RPMI7951 (cell line): Measurements from ENCODE around the gene SASS6. TPM values are rescaled to one million over a fixed set of nuclear protein-coding genes. Genes with fewer than 3 reads are reported as not detected.

Source experiments
- DNase-seq: peaks from one replicate; pipeline ENCODE4 v3.0.0-alpha.2; 2012; ENCODE audit warnings: low read depth
- total RNA-seq: library from RNA; depleted of rRNA; stranded (reverse); fragments of >200 nt; shearing (Covaris generic); gene quantifications from 2 replicates; pipeline ENCODE4 v1.2.3, GENCODE V29; 2014; rRNA removed

SASS6 gene, protein sequence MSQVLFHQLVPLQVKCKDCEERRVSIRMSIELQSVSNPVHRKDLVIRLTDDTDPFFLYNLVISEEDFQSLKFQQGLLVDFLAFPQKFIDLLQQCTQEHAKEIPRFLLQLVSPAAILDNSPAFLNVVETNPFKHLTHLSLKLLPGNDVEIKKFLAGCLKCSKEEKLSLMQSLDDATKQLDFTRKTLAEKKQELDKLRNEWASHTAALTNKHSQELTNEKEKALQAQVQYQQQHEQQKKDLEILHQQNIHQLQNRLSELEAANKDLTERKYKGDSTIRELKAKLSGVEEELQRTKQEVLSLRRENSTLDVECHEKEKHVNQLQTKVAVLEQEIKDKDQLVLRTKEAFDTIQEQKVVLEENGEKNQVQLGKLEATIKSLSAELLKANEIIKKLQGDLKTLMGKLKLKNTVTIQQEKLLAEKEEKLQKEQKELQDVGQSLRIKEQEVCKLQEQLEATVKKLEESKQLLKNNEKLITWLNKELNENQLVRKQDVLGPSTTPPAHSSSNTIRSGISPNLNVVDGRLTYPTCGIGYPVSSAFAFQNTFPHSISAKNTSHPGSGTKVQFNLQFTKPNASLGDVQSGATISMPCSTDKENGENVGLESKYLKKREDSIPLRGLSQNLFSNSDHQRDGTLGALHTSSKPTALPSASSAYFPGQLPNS
- 10.9 and 14.7 TPM in 2 replicates for total RNA-seq

DNA sequence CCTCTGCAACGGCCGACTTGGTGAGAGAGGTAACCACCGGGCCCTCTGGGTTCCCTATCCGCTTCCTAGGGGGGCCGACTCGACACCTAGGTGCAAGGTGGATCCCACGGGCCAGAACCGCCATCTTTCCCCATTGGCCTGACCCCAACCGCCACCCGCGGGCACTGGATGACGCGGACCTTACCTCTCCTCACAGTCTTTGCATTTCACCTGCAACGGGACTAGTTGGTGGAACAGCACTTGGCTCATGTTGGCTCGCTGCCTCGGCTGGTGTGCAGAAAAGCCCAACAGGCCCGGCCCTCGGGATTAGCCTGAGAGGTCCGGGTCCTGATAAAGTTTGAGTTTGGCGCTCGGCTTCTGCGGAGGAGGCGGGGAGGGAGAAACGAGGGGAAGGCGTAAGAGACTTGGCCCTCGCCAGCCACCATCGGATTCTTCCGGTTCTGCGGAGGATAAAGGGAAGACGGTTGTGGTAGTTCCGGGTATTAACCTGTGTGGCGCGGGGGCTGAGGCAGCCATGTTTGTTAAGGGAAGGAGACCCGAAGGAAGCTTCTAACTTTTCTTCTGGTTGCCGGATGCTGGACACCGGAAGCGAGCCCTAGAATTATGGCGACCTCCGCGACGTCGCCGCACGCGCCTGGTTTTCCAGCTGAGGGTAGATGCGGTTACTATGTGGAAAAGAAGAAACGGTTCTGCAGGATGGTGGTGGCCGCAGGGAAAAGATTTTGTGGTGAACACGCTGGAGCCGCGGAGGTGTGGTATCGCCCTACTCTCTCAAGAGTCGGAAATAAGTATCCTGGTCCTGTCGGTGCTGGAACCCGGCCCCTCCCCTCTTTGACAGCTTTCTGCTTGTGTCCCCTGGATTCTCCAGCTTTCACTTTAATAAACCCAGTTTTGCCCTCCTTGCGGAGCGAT lies at the start of gene SASS6, which contains the start of gene TRMT13:
TSS of gene SASS6 (minus strand) at position 365 of the 912 bp plus-strand sequence. CDS start at position 249, 116 bp downstream.
TSS of gene TRMT13 (plus strand) at position 598 of the 912 bp plus-strand sequence. CDS start at position 604, 6 bp downstream.
- peak; percentile 98 for DNase-seq

DNA sequence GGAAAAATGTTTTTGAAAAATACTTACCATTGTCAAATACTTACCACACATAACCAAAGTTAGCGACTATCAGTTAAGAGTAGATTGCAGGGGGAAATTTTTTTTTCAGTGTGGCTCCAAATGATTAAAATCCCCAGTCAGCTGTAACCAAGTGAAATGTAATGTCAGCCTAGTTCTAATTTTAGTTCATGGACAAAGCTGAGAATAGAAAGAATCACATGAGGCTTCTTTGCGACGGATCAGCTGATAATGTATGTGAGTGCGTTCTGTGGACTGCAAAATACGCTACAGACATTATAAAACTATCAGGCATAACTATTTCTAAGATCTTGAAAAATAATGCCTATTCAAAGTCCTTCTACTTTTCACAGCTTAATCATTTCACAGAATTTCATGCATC lies 45.4 kb upstream of the SASS6 start, which contains the start of gene LRRC39:
TSS of gene LRRC39 (minus strand) at position 166 of the 400 bp plus-strand sequence. CDS start 9,740 bp downstream, outside the sequence.
- no peak for DNase-seq

DNA sequence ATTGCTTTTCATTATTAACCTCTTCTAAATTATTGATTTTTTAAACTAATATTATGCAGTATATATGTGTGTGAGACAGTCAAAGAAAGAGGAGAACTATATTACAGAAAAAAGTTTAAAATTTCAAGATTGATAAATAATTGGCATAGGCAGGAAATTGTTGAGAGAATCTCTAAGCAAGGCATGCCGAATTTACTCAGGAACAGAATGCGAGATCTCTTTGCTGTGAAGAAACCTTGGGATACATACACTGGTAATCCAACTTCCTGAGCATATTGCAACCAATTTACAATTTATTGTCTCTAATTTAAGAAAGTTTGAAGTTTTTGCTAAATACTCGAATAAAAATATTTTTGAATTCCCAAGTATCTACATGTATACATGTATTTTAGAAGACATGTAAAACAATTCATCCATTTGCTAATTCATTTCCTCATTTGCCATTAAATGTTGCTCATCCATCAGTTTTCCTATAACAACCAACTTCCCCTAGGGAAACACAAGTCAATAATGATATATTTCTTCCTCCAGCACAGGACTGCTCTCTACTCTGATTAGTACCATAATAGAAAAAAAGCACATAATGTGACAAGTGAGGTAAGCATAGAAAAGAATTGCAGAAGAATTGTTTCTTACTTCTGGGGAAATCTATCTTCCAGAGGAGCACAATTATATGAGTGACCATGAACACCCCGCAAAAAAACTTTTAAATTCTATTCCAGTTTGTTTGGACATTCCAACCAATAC lies 44.7 kb upstream of the SASS6 start:
- DNase-seq = no peak

DNA sequence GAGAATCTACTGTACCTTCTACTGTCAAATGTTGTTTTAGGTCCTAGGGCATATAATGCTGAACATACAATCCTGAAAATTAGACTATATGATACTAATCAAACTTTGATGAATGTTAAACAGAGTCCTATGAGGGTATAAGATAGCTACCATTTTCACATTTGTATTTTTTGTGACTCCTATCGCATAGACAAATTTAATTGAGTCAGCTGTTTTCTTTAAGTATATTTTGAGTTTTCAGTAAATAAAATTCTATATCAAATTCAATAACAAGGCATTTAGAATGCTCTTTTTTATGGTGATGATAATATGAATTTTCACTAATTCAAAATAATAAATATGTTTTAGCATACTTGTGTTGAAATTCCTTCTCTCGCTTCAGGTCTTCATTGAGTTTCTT lies 35.3 kb upstream of the SASS6 start:
- DNase-seq = no peak

DNA sequence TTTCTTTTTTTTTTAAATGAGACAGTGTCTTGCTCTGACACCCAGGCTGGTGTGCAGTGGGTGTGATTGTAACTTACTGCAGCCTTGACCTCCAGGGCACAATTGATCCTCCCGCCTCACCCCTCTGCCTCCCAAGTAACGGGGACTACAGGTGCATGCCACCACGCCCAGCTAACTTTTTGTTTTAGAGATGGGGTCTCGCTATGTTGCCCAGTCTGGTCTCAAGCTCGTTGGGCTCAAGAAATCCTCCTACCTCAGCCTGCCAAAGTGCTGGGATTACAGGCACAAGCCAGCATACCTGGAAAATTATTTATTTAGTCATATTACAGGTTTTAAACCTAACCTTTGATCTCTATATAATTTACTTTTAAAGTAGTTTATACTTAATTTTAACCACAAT lies 32.0 kb upstream of the SASS6 start:
- no peak for DNase-seq

DNA sequence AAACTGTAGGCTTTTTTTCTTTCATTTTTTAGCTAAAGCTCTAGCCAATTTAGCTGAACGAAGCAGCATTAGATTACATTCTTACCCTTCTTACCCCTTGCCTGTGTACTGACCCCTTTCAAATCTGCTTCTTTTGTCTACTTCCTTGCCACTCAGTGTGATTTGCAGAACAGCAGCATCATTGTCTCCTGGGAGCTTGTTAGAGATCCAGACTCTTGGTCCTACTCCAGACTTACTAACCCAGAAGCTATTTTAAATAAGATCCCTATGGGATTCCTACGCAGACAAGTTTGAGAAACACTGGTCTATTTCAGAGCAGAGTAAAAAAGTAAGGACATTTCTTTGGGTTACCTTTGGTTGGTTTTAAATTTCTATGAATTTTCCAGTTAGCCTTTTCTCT lies 31.5 kb upstream of the SASS6 start:
- peak; percentile 25 for DNase-seq

DNA sequence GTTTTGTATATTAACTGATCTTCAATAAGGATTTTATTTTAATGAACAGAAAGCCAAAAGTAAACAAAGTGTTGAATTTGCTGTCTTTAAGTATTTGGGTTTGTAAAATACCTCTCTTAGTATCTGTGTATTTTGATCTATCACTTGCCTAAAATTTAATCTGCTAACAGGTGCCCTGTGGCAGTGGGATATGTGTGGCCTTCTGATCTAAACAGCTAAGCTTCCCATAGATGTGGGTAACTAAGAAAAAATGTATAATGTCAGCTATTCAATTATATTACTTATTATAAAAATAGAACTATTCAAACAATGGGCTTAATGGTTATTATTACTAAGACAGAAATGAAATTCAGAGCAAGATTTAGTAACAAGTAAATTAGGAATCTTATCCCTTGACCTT lies 30.2 kb upstream of the SASS6 start:
- DNase-seq = no peak

DNA sequence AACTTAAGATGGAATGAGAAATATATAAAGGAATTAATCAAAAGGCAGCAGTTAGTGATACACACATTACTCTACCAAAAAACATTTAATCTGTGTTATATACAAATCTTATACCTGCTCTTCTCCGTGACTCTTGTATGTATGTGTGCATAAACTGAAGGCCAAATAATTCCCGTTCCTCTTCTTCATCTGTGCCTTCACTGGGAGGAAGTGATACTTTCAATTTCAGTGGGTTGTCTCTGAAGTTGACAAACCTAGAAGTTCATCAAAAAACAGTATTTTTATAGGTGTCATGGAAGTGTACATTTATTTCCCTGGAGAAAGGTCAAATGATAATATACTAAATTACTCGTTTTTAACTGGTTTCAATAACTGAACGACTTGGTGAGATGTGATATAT lies 19.5 kb upstream of the SASS6 start:
- no peak for DNase-seq

DNA sequence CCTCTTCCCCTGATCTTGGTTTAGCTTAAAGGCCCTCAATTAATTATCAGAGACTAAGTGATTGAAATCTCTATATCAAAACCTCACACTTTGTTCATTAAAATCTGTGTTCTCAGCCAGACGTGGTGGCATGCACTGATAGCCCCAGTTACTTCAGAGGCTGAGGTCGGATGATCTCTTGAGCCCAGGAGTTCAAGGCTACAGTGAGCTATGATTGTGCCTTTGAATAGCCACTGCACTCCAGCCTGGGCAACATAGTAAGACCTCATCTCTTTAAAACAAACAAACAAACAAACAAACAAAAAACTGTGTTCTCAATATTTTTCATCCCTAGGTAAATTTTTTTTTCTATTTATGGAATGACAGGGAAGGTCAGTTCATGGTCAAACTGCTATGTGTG lies 18.9 kb upstream of the SASS6 start:
- no peak for DNase-seq

DNA sequence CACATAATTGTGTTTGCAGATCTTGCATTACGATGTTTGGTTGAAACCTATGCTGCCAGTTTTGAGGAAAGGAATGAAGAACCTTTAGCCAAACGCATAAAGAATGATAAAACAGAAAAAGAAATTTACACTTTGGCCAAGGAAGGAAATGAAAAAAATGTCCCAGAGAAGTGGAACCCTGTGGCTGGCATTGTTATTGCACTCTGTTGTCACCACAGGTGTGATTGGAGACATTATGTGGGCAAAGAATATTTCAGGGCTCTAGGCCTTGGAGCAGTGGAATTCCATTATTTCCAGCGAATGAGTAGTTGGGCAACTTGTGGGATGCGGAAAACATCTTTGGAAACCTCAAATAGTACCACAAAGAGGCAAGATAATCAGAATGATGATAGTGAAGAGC lies 15.1 kb upstream of the SASS6 start:
- no peak for DNase-seq

DNA sequence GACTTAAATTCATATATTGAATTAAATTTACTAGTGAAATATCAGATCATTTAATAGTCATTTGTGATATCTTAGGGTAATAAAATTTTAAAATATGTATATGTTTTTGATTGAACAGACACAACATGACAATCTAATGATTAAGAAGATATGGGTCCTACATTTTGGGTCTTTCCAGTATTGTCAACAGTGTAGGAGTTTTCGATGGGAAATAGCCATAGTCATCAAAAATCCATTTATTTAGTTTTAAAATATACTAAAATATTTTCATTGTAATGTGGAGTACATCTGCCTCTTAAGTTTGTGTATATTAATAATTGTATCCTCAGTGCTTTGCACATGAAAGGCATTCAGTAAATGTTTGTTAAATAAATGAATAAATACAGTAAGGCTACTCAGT lies 14.2 kb upstream of the SASS6 start:
- no peak for DNase-seq

DNA sequence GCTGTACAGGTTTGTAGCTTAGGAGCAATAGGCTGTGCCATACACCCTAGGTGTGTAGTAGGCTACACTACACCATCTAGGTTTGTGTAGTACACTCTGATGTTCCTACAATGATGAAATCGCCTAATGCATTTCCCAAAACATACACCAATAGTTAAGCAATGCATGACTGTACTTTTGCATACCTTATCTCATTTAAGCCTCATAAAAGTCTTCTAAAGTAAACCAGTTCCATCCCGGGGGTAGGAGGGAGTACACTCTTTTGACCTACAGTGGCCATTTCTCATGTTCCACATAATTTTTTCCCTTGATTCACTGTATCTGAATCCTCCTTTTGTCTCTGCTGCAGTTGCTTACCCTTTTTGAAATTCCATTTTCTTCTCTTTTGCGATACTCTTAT lies 12.4 kb upstream of the SASS6 start:
- no peak for DNase-seq

DNA sequence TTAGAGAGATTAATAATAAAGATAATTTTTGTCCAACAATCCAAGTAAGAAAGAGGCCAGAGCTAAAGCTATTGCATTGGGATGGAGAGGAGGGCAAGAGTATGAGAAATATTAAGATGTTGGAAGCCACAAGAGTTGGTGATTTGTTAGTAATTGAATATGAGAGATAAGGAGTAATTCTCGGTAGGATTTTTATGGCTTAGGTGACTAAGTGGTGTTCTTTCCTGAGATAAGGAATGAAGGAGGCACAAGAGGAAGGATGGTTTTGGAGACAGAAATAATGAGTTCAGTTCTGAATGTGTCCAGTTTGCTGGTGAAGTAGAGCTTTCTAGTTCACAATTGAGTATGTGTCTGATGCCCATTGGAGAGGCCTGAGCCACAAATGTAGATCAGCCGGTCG lies 9.6 kb upstream of the SASS6 start:
- no peak for DNase-seq

DNA sequence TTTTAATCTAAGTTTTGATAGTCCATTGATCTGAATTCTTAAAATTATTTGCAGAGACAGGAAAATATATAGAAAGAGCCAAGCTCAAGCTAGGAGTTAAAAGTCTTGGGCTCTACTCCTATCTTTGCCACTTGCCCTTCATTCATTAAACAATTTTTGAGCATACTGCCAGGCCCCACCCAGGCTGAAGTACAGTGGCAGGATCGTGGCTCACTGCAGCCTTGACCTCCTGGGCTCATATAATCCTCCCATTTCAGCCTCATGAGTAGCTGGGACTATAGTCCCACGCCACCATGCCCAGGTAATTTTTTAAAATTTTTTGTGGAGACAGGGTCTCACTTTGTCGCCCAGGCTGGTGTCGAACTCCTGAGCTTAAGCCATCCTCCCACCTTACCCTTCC lies 8.5 kb upstream of the SASS6 start:
- no peak for DNase-seq

DNA sequence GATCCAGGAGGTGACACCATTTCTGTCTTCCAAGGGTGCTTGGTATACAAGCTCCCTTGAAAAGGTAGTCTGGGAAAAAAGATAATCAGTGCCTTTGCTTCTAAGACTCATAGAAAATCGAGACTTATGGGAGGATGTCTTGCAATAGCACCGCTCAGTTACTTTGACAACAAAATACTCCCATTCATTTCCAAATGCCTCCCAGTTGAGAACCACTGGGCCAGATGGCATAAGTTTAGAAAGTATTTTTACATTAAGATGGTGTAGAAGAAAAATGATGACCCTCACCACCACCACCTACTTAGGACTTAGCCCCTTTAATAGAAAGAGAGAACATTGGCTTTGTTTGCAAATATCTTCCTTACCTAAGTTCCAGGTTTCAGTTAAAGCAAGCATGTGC lies 4.9 kb upstream of the SASS6 start:
- DNase-seq = no peak

DNA sequence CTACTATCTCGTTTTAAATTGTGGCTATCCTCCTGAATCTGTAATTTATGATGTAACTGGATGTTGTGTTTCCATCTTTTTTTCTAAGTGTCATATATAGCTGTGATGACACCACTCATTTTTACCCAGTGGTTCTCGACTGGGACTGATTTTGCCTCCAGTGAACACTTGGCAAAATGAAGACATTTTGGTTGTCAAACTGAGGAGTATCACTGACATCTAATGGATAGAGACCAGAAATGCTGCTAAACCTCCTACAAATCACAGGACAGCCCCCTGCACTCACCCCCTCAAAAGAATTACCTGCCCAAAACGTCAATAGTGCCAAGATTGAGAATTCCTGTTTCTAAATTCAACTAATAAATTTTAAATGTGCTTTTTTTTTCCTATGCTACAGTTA lies 2.1 kb upstream of the SASS6 start:
- peak; percentile 16 for DNase-seq

DNA sequence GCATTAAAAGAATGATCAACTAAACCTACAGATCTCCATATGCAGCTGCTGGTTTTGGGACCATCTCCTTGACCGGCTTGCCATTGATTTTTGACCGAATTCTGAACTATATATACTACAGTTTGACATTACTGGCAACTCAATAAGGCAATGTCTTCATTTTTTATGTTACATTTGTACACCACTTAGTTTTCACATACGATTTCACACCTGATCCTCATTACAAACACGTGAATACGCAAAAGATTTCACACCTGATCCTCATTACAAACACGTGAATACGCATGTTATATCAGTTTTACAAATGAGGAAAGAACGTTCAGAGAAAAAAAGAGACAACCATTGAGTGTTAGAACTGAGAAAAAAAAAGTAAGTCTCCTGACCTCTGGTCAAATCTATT lies 1.1 kb downstream of the SASS6 start:
- no peak for DNase-seq

DNA sequence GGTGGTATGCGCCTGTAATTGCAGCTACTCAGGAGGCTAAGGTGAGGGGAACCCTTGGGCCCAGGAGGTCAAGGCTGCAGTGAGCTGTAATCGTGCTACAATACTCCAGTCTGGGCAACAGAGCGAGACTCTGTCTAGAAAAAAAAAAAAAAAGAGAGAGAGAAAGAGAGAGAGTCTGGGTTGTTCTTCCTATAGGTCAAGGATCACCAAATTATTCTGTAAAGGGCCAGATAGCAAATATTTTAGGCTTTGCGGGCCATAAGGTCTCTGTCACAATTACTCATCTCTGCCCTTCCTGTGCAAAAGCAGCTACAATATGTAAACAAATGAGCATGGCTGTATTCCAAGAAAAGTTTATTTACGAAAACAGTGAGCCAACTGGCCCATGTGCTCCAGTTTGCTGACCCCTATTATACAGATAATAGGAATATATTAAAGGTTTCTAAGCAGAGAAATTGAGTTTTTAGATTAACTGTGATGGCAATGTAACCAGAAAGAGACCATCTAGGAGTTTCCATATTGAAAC lies 2.1 kb downstream of the SASS6 start:
- peak; percentile 31 for DNase-seq

DNA sequence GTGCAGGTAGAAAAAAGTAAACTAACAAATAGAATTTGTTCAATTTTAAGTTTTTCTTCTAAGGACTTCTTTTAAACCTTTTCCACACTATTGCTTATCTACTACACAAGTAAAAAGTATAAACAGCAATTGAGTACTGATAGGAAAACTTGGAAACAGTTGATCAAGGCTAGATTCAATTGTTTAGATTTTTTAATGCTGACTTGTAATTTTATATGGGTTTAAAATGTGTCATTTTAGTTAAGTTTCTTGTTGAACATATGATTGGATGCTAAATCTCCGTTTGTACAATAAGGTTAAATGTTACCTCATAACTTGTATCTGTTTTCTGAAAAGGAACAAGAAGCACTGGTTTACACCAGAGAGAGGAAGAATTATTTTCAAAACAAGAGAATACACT lies 5.5 kb downstream of the SASS6 start:
- DNase-seq = no peak

DNA sequence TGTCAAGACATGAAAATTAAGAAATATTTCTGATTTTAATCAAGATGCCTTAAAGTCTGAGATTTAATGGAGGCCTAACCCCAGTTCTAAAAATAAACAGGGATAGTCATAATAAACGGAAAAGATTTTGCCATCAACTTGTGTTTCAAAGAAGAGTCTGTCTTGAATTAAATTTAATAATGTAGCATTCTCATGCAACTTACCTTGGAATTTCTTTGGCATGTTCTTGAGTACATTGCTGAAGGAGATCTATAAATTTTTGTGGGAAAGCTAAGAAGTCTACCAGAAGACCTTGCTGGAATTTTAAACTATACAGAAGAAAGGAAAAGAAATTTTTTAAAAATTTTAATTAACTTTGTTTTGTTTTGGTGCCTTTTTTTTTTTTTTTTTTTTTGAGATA lies 10.6 kb downstream of the SASS6 start:
- no peak for DNase-seq

DNA sequence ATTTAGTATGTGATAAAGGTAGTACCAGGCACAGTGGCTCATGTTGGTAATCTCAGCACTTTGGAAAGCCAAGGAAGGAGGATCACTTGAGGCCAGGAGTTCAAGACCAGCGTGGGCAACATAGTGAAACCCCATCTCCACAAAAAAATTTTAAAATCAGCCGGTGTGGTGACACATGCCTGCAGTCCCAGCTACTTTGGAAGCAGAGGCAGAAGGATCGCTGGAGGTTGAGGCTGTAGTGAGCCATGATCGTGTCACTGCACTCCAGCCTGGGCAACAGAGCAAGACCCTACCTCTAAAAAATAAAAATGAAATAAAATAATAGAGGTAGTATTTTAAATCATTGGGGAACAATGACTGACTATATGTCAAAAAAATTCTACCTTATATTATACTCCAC lies 17.2 kb downstream of the SASS6 start:
- no peak for DNase-seq
